ENCODE results near the gene PIK3R1. TPM values are rescaled to one million over a fixed set of nuclear protein-coding genes. Genes with fewer than 3 reads are reported as not detected.
A peak's percentile ranks its signal among the peaks of the same experiment; 100 is the strongest.

PIK3R1 gene
- total RNA-seq, 1 donor from 2014 or later, result 24.2 TPM

DNA sequence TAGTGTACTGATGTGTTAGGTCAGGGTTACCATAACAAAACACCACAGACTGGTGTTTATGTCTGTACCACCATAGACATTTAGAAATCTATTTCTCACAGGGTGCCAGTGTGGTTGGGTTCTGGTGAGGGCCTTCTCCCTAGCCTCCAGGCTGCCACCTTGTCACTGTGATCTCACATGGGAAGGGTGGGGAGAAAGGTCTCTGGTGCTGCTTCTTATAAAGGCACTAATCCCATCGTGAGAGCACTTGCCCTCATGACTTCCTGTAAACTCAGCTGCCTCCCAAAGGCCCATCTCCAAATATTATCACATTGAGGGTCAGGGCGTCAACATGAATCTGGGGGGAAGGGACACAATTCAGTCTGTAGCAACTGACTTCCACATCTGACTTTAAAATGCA is 49.8 kb downstream of the PIK3R1 start:
- no peak overlapping the region for H3K4me2 ChIP-seq
- no peak overlapping the region for H3K4me3 Mint-ChIP-seq
- no peak for DNase-seq (ENCODE audit: low spot score)
- peaks cover 8% of the 10 kb centered on the region for H3K9me3 Mint-ChIP-seq
- H3K4me3 ChIP-seq, result no peak overlapping the region
- no peak overlapping the region for H3K27ac Mint-ChIP-seq
- TF ChIP-seq, protein P1, sequence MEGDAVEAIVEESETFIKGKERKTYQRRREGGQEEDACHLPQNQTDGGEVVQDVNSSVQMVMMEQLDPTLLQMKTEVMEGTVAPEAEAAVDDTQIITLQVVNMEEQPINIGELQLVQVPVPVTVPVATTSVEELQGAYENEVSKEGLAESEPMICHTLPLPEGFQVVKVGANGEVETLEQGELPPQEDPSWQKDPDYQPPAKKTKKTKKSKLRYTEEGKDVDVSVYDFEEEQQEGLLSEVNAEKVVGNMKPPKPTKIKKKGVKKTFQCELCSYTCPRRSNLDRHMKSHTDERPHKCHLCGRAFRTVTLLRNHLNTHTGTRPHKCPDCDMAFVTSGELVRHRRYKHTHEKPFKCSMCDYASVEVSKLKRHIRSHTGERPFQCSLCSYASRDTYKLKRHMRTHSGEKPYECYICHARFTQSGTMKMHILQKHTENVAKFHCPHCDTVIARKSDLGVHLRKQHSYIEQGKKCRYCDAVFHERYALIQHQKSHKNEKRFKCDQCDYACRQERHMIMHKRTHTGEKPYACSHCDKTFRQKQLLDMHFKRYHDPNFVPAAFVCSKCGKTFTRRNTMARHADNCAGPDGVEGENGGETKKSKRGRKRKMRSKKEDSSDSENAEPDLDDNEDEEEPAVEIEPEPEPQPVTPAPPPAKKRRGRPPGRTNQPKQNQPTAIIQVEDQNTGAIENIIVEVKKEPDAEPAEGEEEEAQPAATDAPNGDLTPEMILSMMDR (IDR thresholded peaks at IDR 0.05), result no peak
- TF ChIP-seq EZH2 (IDR thresholded peaks at IDR 0.05), result no peak
- no peak for TF ChIP-seq EZH2phosphoT487 (IDR thresholded peaks at IDR 0.05)
- no peaks in the 10 kb centered on the region for H3K27me3 ChIP-seq
- H3K4me1 Mint-ChIP-seq, result peaks cover 37% of the 10 kb centered on the region
- H3F3A ChIP-seq (ENCODE audit: low read depth), result peaks cover 19% of the 10 kb centered on the region
- no peak overlapping the region for H3K27ac ChIP-seq
- no peaks in the 10 kb centered on the region for H3K36me3 ChIP-seq
- no peaks in the 10 kb centered on the region for H3K27me3 Mint-ChIP-seq (ENCODE audit: insufficient read depth, low read depth)
- H2AFZ ChIP-seq (replicated peaks), result no peak overlapping the region
- peaks cover 29% of the 10 kb centered on the region for H4K20me1 ChIP-seq (ENCODE audit: low read depth)
- H3K4me1 ChIP-seq, result peaks cover 35% of the 10 kb centered on the region
- peaks cover 22% of the 10 kb centered on the region for H3K36me3 Mint-ChIP-seq
- peaks cover 8% of the 10 kb centered on the region for H3K79me2 ChIP-seq (ENCODE audit: low read depth)
- no peak overlapping the region for H3K9ac ChIP-seq
- no peaks in the 10 kb centered on the region for H3K9me3 ChIP-seq (ENCODE audit: low read depth)

DNA sequence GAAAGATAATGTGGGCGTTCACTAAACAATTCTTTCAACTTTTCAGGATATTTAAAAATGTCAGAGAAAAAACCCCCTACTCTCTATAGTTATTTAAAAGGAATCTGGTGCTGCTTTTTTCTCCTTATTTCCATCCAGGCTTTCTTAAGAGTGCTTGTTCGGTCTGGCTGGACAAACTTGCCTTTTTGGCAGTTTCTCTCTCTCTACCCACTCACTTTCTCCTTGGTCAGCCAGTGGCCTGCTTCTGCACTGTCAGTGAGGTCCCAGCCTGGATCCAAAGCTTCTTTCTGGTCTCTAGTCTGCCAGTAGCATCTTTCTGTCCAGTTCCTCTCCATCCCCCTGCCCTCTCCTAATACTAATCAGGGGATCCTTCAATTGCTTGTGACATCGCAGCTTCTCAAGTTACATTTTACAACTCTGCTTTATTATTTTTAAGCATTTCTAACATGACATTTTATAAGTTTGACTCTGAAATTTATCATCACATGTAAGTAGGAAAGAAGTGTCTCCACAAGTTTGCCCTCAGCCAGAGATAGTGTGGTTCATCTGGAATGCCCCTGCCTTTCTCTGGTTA is 50.4 kb downstream of the PIK3R1 start:
- H3K9ac ChIP-seq, result no peak overlapping the region

DNA sequence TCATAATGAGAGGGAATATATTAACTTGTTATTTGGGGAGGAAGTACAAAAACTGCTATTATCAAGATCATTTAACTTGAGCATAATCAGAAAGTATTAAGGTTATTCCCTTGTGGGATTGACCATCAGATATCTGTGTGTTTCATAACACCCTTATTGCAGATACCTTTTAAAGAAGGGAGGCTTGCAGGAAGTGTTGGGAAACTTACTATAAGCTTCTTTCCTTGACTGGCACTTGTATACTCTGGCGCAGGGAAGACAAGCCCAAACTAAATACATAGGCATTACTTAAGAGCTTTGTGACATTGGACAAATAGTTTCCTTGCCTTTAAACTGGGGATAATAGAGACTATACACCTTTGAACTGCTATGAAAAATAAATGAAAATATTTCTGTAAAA is 50.9 kb downstream of the PIK3R1 start:
- H3K4me2 ChIP-seq, result peak overlapping the region; percentile 64
- Mint-ChIP-seq H3K27ac (no peak overlapping the region), H3K9me3 (peaks cover 8% of the 10 kb centered on the region), H3K4me1 (peaks cover 40% of the 10 kb centered on the region), H3K27me3 (ENCODE audit: insufficient read depth, low read depth) (no peaks in the 10 kb centered on the region), H3K4me3 (no peak overlapping the region), H3K36me3 (peaks cover 22% of the 10 kb centered on the region)
- peaks cover 29% of the 10 kb centered on the region for H4K20me1 ChIP-seq (ENCODE audit: low read depth)
- peaks cover 11% of the 10 kb centered on the region for H3K79me2 ChIP-seq (ENCODE audit: low read depth)
- peaks cover 35% of the 10 kb centered on the region for H3K4me1 ChIP-seq
- no peak overlapping the region for H3K9ac ChIP-seq
- H3K9me3 ChIP-seq (ENCODE audit: low read depth), result no peaks in the 10 kb centered on the region
- no peak for DNase-seq (ENCODE audit: low spot score)
- no peaks in the 10 kb centered on the region for H3K36me3 ChIP-seq
- peaks cover 19% of the 10 kb centered on the region for H3F3A ChIP-seq (ENCODE audit: low read depth)
- H3K4me3 ChIP-seq, result no peak overlapping the region
- H3K27me3 ChIP-seq, result no peaks in the 10 kb centered on the region
- H3K27ac ChIP-seq, result no peak overlapping the region
- TF ChIP-seq, protein P1 (IDR thresholded peaks at IDR 0.05), result no peak
- TF ChIP-seq EZH2phosphoT487 (IDR thresholded peaks at IDR 0.05), result no peak
- no peak for TF ChIP-seq EZH2 (IDR thresholded peaks at IDR 0.05)
- H2AFZ ChIP-seq (replicated peaks), result no peak overlapping the region

More for the DNA sequence above, 50.4 kb downstream of the PIK3R1 start:
- peaks cover 8% of the 10 kb centered on the region for H3K9me3 Mint-ChIP-seq
- Histone ChIP-seq H3K4me2 (no peak overlapping the region), H3K27me3 (no peaks in the 10 kb centered on the region), H3K4me1 (peaks cover 35% of the 10 kb centered on the region), H3K27ac (no peak overlapping the region), H3K4me3 (no peak overlapping the region), H4K20me1 (ENCODE audit: low read depth) (peaks cover 29% of the 10 kb centered on the region), H3F3A (ENCODE audit: low read depth) (peaks cover 19% of the 10 kb centered on the region), H3K36me3 (no peaks in the 10 kb centered on the region), H2AFZ (replicated peaks) (no peak overlapping the region), H3K79me2 (ENCODE audit: low read depth) (peaks cover 8% of the 10 kb centered on the region), H3K9me3 (ENCODE audit: low read depth) (no peaks in the 10 kb centered on the region)
- H3K27me3 Mint-ChIP-seq (ENCODE audit: insufficient read depth, low read depth), result no peaks in the 10 kb centered on the region
- H3K4me3 Mint-ChIP-seq, result no peak overlapping the region
- H3K27ac Mint-ChIP-seq, result no peak overlapping the region
- H3K36me3 Mint-ChIP-seq, result peaks cover 22% of the 10 kb centered on the region
- H3K4me1 Mint-ChIP-seq, result peaks cover 40% of the 10 kb centered on the region
- DNase-seq (ENCODE audit: low spot score), result no peak
- TF ChIP-seq, protein P1 (IDR thresholded peaks at IDR 0.05), result no peak
- TF ChIP-seq EZH2phosphoT487 (IDR thresholded peaks at IDR 0.05) (no peak), EZH2 (IDR thresholded peaks at IDR 0.05) (no peak)

All from neural progenitor cell (in vitro differentiated cells).